ENCODE data around the gene FRMD3. TPM values are rescaled to one million over a fixed set of nuclear protein-coding genes. Genes with fewer than 3 reads are reported as not detected.
A peak's percentile ranks its signal among the peaks of the same experiment; 100 is the strongest.

Gene FRMD3
- total RNA-seq, 1 donor from 2014 or later = 1.0 TPM

- no peak for DNase-seq (ENCODE audit: low read depth)
Measured at GRCh38 chr9:83235526-83235925, 302.7 kb downstream of the FRMD3 start.

- DNase-seq (ENCODE audit: low read depth) = peak; percentile 32
Measured at GRCh38 chr9:83234541-83234940, 303.7 kb downstream of the FRMD3 start.

- no peak for DNase-seq (ENCODE audit: low read depth)
Measured at GRCh38 chr9:83233647-83234046, 304.6 kb downstream of the FRMD3 start.

- DNase-seq (ENCODE audit: low read depth) = peak; percentile 48
Measured at GRCh38 chr9:83231039-83231438, 307.2 kb downstream of the FRMD3 start.

GRCh38 chr9:83220730-83221129, 317.5 kb downstream of the FRMD3 start:
- DNase-seq (ENCODE audit: low read depth) = peak; percentile 98

- peak; percentile 62 for DNase-seq (ENCODE audit: low read depth)
Measured at GRCh38 chr9:83219924-83220438, 318.2 kb downstream of the FRMD3 start.

GRCh38 chr9:83219154-83219923, 318.9 kb downstream of the FRMD3 start:
- DNase-seq (ENCODE audit: low read depth) = peak; percentile 93

- no peak for DNase-seq (ENCODE audit: low read depth)
Measured at GRCh38 chr9:83218411-83219090, 319.6 kb downstream of the FRMD3 start.

GRCh38 chr9:83209188-83209731, 328.9 kb downstream of the FRMD3 start:
- DNase-seq (ENCODE audit: low read depth) = no peak

- DNase-seq (ENCODE audit: low read depth) = peak; percentile 15
Measured at GRCh38 chr9:83208065-83208850, 329.9 kb downstream of the FRMD3 start.

- DNase-seq (ENCODE audit: low read depth) = no peak
Measured at GRCh38 chr9:83204047-83204446, 334.2 kb downstream of the FRMD3 start.

- no peak for DNase-seq (ENCODE audit: low read depth)
Measured at GRCh38 chr9:83200531-83200930, 337.7 kb downstream of the FRMD3 start.

GRCh38 chr9:83199832-83200231, 338.4 kb downstream of the FRMD3 start:
- DNase-seq (ENCODE audit: low read depth) = no peak

- peak; percentile 67 for DNase-seq (ENCODE audit: low read depth)
Measured at GRCh38 chr9:83199240-83199639, 339.0 kb downstream of the FRMD3 start.

GRCh38 chr9:83198371-83198770, 339.8 kb downstream of the FRMD3 start:
- no peak for DNase-seq (ENCODE audit: low read depth)

GRCh38 chr9:83197591-83197990, 340.6 kb downstream of the FRMD3 start:
- no peak for DNase-seq (ENCODE audit: low read depth)

- DNase-seq (ENCODE audit: low read depth) = peak; percentile 44
Measured at GRCh38 chr9:83196946-83197345, 341.3 kb downstream of the FRMD3 start.

Other genes with a start within 250 kb of the FRMD3 start
- 4.6 and 11.5 TPM in 2 replicates for gene IDNK, start 84.7 kb upstream of the FRMD3 start, total RNA-seq
- gene UBQLN1, start 169.6 kb upstream of the FRMD3 start, total RNA-seq = 115 and 152 TPM in 2 replicates